Cerebellar cortex (tissue), 1 donor: ENCODE data around the gene CAMSAP2.
"Not testable (repeated sequence)": the region's sequence is repeated elsewhere in the genome, so short reads cannot be mapped to it uniquely, and the experiment has no call there.

ENCODE experiments used
- DNase-seq: peaks from one replicate; pipeline ENCODE4 v3.0.0-alpha.2; 2015; ENCODE audit warnings: low spot score

The CAMSAP2 gene

DNA sequence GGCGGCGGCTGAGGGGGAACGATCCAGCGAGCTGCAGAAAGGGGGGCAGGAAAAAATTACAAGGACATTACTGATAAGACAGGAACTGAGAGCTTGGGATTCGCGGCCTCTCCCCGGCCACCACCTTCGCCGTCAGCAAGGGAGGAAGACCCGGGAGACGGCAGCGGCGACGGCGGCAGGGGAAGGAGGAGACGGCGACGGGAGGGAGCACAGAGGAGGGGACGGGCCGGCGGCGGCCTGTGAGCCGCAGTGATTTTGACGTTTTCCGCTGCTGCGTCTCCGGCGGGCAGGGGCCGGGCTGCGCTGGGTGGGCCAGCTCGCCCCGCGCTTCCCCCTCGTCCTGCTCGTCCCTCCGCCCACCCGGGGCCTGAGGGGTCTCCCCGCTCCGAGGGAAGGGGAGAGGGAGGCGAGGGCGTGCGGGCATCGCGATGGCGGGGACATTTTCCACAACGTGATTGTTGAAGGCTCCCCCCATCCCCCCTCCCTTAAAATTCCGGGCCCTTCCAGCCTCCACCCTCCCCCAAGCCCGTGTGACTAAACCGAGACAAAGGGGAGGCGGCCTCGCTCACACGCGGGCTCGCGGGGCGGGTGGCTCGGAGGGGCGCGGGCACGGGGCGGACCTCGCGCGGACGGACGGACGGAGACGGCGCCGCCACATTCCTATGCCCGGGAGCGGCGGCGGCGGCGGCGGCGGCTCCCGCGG lies 407 bp downstream of the CAMSAP2 start:
- DNase-seq: peak; percentile 66

DNA sequence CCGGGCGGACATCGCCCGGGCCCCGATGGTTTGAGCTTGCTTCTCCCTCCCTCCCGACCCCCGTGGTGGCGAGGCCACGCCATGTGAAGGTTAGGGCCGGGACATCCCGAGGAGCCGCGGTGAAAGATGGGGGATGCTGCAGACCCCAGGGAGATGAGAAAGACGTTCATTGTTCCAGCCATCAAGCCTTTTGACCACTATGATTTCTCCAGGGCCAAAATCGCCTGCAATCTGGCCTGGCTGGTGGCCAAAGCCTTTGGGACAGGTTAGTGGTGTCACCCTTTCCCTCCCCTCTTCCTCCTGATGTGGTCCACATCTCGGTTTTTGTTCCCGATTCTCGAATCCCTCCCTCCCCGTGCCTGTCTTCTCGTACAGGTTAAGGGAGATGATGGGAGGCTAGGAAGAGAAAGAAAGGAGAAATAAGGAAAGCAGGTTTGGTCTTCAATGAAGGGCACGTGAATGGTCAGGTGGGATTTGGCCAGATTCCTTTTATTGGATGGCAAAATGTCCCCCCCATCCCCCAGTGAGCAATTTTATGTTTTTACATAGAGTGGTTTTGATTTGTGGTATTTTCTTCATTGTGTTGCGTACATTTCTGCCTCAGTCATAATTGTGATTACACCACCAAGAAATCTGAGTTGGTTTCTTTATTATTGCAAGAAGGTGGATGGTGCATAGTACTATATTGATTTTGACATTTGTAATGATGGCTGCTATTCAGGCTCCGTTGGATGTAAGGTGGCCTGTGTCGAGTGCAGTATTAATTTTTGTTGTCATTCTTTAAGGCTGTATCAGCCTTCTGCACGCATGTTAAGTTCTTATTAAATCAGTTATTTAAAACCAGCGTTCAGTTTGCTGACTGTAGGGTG lies 1.2 kb downstream of the CAMSAP2 start:
- peak; percentile 40 for DNase-seq

GRCh38 chr1:200740571-200741208 lies 2.0 kb downstream of the CAMSAP2 start:
- no peak for DNase-seq

- peak; percentile 29 for DNase-seq
Observed at GRCh38 chr1:200741551-200742207, 3.0 kb downstream of the CAMSAP2 start.

GRCh38 chr1:200744143-200744542 lies 5.5 kb downstream of the CAMSAP2 start:
- DNase-seq: no peak

GRCh38 chr1:200749090-200749489 lies 10.4 kb downstream of the CAMSAP2 start:
- no peak for DNase-seq

- DNase-seq: not testable (repeated sequence)
Observed at GRCh38 chr1:200750749-200751148, 12.1 kb downstream of the CAMSAP2 start.

DNA sequence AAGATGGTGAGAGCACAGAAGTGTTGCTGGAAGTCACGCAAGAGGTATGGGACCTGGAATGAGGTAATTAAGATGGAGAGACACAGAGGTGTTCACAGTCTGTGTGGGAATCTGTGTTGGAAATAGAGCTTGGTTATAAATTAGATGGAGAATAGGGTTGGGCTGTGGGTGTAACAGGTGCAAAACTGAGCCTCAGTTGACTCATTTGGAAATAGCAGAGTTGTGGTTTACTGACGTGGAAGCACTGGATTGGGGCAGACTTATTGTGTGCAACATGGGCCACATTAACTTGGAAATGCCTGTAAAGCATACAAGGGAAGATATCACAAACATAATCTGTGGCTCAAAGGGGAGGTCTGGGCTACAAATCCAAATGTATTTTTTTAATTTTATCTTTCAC lies 13.0 kb downstream of the CAMSAP2 start:
- DNase-seq: no peak

- DNase-seq: no peak
Observed at GRCh38 chr1:200753650-200754198, 15.0 kb downstream of the CAMSAP2 start.

- no peak for DNase-seq
Observed at GRCh38 chr1:200755456-200755855, 16.8 kb downstream of the CAMSAP2 start.

- no peak for DNase-seq
Observed at GRCh38 chr1:200762089-200762488, 23.4 kb downstream of the CAMSAP2 start.

GRCh38 chr1:200767321-200767720 lies 28.6 kb downstream of the CAMSAP2 start:
- no peak for DNase-seq

DNA sequence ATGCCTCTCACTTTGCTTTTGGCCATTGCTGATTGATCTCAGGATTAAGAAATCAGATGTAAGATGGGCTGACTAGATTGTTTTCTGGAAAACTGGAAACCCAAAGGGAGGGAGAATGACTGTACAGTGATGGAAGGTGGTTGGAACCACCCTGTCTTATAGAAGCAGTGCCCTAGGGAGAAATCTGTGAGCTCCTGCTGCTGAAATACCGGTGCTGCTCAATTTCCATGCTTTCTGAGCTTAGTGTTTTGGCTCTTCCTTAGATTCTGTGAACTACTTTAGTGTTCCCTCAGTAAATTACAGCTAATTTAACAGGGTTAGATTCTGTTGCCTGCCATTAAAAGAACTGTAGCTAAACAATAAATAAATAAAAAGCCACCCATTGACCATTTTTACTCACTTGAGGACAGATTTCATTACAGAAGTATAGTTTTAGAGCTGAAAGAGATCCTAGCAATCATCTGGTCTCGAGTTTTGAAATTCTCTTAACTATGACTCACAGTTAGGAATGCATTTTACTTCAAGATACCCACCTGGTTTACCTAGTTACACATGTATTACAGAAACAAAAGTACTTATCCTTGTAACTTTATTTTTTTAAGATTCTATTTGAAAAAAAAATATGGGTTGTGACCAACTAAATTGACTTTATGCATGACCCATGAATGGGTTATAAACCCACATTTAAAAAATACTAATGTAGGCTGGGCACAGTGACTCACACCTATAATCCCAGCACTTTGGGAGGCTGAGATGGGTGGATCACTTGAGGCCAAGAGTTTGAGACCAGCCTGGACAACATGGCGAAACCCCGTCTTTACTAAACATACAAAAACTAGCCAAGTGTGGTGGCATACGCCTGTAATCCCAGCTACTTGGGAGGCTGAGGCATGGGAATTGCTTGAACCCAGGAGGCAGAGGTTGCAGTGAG lies 33.2 kb downstream of the CAMSAP2 start:
- DNase-seq: no peak

DNA sequence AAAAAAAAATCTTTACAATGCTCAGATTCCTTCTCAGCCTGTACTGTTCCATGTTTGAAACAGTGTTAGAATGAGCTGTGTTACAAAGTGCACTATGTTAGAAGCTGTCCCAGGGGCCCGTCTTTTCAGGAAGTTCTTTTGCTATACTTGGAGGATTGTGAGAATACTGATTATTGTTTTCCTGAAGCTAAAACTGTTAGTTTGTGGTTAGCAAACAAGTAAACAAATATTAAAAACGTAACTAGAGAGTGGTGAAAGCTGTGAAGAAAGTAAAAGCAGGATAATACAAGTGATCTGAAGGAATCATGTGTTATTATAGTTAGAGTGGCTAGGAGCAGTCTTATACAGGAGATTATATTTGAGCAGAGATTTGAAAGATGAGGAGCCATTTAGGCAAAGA lies 35.6 kb downstream of the CAMSAP2 start:
- DNase-seq: no peak

- DNase-seq: no peak
Observed at GRCh38 chr1:200774735-200775444, 36.2 kb downstream of the CAMSAP2 start.

DNA sequence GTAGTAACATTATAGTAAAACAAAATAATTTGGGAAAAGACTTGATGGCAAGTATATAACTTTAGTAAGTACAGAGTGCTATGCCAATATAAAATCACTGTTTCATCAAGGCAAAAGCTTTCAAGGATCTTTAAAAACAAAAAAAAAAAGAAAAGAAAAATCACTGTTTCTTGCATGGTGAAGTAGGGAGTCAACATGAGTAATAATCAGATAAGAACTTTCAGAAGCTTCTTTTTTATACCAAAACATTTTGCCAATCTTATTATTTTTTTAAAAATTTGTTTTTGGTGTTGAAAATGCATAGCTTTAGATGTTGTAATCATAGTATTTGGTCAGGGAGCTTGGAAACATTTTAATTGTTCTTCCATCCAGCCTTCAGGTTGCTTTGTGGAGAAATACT lies 37.2 kb downstream of the CAMSAP2 start:
- DNase-seq: no peak

DNA sequence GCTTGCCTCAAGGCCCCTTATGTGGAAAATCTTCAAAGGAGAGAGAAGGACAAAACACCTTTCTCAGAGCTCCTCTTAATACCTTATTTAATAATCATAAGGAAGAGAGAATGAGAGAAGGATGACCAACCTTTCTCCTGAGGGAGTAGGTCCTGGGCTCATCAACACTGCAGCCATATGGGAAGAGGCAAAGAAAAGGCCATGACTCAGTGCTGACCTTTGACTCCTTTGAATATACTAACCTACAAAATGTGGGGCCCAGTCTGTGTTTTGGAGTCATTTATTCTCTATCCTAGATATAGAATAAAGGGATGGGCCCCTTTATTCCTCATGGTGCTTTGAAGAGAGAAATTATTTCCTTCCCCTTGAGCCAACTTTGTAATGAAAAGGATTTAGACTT lies 38.3 kb downstream of the CAMSAP2 start:
- no peak for DNase-seq

GRCh38 chr1:200778766-200779165 lies 40.1 kb downstream of the CAMSAP2 start:
- DNase-seq: no peak

GRCh38 chr1:200779326-200779725 lies 40.6 kb downstream of the CAMSAP2 start:
- no peak for DNase-seq
